OCI-M2 (cell line): Measurements from ENCODE around the gene ZBTB16.

Experiments used
- DNase-seq: peaks from one replicate; lab custom pipeline; 2025; ENCODE audit not compliant: unreplicated experiment; lab: John Stamatoyannopoulos, UW

The ZBTB16 gene

DNA sequence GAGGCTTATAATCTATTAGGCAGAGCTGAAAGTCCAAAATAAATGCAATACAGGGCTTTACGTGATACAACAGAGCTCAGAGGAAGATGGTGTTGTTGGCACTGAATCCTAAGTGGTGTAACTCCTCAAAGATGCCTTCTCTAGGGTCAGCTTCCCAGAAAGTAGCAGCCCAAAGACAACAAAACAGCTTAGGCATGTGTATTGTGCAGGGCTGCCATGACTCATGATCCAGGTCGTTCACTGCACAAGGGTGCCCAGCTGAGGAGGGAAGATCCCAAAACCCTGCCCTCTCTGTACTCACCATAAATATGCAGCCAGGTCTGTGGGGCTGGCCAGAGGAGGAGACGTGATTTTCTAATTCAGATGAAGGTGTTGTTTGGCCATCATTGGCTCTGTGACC is 177.3 kb downstream of the ZBTB16 start:
- no peak for DNase-seq

DNA sequence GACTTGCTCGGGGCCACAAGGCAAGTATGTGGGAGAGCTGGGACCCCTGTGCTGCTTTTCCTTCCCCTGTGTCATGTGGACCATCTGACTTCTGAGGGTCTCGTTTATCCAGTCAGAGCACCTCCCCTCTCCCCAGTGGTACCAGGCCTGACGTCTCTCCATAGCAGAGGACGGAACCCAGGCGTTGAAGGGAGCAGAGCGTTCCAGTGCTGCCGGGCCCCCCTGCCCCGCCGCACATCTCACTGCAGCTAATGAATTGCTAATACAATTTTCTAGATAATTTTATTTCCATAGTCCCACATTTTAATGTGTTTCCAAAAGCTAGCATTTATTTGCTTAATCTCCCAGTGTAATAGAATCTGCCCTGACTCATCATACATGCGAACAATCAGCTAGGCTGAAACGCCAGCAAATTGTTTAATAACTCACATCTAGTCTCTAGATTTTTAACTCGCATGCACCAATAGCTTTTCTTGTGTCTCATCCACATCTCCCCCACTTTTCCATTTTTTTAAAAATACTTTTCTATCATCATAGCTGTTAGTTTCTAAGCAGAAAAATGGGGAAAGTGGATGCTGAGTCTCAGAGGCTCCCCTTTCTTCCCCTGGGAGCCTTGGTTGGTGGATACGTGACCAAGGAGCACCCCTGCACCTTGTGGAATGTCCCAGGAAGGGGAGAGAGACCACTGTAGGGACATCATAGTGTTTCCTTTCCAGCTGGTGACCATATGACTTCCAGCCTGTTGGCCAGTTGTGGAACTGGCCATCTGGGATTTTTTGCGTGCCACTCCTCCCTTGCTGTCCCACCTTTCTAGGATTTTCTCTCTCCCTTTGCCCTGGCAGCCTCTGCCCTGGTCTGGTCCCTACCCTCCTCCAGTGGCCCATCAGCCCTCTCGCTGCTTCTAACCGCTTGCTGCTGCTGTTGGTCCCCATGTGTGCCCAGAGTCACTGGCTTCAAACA is 178.1 kb downstream of the ZBTB16 start:
- no peak for DNase-seq

DNA sequence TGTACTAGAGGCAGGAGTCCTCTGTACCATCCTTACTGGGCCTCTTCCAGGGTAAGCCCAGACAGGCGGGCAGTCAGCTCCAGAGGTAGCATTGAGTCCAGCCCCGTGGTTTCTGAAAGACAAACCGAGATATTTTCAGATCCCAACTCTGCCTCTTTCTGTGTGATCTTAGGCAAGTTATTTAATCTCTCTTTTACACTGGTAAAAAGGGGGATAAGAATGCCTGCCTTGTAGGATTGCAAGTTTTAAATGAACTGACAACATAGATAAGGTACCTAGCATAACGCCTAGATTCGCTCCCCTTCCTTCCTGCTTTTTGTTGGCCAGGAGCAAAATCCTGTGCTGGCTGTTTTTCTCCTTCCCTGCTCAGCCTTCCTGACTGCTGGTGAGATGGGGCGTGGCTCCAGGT is 180.2 kb downstream of the ZBTB16 start:
- DNase-seq, result peak; percentile 78

DNA sequence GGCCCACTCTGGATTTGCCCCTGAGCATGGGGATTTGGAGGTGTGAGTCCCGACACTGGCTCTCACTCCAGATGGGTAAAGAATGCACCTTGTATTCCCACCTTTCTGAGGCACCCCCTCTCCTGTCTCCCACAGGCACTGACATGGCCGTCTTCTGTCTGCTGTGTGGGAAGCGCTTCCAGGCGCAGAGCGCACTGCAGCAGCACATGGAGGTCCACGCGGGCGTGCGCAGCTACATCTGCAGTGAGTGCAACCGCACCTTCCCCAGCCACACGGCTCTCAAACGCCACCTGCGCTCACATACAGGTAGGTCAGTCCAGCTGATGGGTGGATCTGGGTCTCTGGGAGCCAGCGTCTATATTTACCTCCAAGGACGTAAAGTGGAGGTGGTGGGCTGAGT is 182.5 kb downstream of the ZBTB16 start:
- no peak for DNase-seq

DNA sequence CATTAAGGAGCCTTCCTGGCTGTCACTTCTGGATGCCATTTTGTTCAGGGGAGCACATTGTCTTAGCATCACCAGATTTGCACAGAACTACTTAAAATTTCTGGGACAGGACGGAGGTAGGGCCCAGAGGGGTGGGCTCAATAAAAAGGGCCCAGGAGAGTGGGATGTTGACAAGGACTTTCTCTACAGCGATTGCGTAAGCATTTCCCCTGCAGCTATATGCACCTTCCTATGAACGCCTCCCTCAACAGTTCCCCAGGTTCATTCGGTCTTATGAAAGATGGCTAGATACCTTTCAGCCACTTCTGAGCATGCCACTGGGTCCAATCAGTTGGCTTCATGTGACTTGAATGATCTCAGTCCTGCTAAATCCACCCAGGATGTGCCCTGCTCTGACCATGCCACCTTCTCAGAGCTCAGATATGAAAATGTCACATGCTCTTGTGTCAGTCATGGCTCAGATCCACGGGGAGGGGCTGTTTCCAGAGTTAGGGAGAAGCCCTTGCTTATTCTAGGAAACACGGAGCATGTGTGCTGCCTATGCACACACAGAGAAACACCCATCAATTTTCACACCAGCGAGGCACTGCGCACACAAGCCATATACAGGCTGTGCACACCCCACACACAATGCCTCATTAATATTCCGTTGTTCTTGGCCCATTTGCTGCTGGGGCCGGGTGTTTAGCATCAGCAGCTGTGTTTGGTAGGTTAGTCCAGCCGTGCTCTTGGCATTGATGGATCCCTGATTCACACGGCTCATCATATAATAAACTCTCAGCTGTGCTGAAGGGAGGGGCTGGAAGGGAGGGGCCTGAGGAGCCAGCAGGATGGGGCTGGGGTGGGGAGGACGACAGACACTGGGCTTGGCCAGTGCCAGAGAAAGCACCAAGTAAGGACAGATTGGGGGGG is 184.2 kb downstream of the ZBTB16 start:
- DNase-seq, result no peak

DNA sequence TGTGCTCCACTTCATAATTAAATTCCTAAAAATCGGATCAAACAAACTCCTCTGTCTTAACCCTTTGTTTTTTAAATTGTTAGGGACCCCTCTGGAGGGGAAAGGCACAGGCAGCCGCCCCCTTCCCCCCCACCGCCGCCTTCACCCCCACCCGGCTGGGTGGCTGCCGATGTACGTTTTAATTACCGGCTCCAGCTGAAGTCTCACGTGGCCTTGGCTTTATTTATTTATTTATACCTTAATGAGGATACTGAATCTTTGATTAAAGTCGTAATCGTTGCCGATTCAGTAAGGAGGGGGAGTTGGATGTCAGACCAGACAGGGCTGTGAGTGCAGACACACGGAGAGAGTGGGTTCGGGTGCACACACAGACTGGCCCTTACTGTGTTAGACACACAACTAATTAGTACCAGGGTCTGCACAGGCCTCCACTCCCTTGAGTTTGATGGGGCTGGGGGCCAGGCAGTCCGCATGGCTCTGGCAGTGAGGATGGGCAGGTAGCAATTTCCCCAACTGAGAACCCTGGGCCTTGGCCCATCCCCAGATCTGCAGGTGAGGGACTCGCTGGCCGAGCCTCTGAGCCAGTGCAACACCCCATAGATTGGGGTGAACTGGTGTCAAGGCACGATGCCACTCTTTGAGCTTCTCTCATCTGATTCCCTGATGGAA is 185.3 kb downstream of the ZBTB16 start:
- DNase-seq, result no peak

DNA sequence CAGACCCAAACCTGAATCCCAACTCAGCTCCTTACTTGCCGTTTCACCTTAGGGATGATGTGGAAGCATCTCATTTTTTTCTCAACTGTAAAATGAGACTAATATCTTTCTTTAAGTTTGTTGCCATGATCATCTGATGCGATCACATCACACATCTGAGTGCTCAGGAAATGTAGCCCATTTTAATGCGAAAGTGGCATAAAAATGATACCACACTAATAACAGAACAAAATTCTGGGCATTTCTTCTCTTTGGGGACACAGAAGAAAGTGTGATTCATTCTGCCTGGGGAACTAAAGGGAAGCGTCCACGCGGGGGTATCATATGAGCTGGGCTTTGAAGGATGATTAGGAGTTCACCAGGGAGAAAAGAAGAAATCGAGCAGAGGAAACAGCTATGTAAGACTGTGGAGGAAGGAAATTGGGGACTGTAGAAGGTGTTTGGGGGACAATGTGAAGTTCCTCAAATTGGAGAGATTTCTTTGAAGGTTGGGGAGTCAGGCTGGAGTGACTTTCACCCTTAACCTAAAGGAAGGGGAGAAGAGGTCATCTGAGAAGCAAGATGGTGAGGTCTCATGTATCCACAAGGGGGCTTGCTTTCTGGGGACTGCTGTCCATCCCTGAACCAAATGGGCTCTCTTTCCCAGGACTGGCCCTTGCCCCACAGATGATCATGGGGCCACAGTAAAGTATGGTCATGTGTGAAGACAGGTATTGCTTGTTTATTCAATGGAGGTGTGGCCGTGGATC is 187.0 kb downstream of the ZBTB16 start:
- DNase-seq, result no peak

DNA sequence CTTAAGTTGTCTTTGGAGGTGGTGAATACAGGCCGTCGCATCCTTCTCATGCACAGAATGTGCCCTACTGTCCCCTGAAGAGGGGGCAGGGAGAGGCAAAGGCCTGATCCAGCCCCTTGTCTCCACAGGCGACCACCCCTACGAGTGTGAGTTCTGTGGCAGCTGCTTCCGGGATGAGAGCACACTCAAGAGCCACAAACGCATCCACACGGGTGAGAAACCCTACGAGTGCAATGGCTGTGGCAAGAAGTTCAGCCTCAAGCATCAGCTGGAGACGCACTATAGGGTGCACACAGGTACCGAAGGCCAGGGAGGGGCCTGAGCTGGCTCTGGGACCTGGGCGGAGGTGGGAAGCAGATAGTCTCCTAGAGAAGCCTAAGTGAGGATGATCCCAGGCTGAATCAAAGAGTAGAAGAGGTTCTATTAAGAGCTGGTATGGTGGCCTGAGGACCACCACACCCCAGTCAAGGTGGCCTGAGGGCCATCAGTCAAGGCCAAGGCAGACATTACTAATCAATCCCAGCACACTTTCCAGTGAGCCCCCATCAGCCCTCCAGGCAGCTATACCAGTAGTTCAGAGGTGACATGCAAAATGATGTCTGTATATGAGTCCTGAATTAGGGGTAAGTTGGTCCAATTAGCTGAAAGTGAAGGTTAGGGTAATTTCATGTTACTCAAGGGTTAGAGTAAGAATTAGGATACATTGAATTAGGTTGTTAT is 187.7 kb downstream of the ZBTB16 start:
- DNase-seq, result no peak

DNA sequence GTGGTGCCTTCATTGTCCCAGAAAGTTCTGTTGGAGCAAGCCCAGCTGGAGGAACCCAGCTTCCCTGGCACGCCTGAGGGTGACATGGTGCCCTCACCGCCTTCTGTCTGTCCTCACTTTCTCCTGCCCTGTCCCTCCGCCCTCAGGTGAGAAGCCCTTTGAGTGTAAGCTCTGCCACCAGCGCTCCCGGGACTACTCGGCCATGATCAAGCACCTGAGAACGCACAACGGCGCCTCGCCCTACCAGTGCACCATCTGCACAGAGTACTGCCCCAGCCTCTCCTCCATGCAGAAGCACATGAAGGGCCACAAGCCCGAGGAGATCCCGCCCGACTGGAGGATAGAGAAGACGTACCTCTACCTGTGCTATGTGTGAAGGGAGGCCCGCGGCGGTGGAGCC is 190.7 kb downstream of the ZBTB16 start:
- DNase-seq, result no peak

DNA sequence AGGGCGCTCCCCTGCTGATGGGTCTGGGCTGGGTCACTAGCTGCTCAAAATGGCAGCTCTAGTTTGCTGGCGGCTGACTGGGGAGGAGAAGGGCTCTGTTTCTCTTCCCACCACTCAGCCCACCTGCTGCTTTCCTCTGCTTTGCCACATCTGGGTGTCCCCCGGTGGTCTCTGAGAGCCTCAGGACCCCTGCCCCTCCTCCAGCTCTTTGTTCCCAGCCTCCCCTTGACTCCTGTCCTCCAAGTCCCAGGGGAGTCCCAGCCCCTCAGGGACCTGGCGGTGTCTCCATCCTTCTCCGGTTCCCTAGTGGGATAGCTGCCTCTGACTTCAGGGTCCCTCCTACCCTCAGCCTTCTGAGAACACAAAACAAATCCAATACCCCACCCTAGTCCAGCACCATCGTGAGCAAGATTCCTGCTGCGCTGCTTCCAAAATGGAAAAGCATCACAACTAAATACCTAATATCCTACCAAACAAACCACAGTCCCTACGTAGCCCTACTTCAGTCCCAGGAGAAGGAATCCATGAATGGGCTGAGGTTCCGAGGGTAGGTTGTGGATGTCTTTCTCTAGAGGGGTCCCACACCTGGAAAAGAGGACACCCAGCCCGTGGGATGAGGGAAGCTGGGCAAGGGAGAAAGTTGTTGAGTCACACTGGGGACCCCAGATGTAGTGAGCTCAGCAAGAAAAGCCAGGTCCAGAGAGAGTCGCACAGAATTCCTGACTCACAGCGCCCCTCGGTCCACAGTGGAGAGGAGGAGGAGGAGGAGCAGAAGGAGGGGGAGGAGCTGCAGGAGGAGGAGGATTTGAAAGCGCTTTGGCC is 191.7 kb downstream of the ZBTB16 start:
- DNase-seq, result no peak

DNA sequence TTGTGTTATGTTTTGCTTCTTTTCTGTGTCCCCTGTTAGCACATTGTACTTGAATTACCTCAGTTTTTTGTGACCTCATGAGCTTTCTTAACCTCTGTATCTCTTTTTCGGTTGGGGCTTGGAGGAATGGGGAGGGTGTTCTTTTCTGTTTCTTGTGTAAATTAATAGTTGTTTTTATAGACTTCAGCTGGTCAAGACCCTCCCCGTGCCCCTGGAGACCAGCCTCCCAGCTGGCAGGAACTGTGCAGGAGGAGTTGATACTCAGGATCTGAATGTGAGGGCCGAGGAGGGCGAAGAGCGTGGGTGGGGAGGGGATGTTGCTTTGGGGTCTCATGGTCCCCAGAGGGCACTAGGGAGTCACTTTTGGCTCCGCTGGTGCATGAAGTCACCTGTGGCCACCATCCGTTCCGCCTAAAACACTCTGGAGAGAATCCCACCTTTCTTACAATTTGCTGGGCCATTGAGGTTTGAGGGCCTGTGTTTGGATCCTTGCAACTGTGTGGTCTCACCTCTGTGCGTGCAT is 192.4 kb downstream of the ZBTB16 start:
- no peak for DNase-seq

DNA sequence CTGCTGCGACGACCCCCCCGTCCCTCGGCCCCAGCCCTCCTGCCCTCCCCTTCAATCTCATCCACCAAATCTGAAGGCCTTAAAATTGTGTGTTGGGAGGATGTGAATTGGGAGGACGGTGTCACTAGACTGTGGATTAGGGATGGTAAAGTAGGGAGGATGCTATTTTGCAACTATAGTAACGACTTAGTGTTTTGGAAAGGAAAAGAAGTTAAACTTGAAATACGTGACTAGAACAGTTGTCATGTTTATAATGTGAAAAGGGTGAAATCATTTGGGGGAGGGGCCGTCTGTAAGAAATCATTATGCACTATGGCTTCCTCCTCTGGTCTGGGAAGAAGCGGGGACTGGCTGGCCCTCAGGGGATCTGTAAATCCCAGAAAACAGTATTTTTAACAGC is 193.3 kb downstream of the ZBTB16 start:
- DNase-seq, result no peak

DNA sequence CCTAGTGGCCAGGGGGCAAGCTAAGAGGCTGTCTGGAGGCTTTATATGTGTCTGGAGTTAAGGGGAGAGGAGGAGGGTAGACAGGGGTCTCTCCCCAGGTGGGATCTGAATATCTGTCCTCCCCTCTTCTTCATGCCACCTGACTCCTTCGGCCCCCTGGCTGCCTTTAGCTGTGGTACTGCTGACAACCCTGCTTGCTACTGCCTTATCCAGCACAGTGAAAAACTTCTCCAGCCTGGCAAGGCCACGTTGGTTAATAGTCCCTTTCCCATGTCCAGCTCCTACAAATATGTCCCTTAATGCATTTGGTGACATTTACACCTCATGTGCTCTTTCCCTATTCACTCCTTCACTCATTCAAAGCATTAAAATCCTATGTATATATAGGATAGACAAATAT is 194.3 kb downstream of the ZBTB16 start:
- DNase-seq, result no peak

DNA sequence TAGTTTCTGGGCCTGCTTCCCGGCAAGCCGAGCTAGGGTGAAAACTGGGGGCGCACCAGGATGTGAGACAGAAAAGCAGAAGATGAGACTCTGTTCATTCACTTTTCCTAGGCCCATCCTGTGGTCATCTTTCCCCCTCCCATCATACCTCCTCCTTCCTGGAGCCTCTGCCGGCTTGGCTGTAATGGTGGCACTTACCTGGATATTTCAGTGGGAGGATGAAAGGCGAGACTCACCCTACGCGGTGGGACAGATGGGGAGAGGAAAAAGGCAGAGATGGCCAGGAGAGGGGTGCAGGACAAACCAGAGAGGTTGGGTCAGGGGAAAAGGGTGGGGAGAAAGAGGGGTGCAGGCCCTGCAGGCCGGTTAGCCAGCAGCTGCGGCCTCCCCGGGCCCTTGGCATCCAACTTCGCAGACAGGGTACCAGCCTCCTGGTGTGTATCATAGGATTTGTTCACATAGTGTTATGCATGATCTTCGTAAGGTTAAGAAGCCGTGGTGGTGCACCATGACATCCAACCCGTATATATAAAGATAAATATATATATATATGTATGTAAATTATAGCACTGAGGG is 195.1 kb downstream of the ZBTB16 start:
- no peak for DNase-seq

DNA sequence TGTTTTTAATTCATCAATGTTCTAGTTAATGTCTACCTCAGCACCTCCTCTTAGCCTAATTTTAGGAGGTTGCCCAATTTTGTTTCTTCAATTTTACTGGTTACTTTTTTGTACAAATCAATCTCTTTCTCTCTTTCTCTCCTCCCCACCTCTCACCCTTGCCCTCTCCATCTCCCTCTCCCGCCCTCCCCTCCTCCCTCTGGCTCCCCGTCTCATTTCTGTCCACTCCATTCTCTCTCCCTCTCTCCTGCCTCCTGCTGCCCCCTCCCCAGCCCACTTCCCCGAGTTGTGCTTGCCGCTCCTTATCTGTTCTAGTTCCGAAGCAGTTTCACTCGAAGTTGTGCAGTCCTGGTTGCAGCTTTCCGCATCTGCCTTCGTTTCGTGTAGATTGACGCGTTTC is 195.8 kb downstream of the ZBTB16 start:
- no peak for DNase-seq

DNA sequence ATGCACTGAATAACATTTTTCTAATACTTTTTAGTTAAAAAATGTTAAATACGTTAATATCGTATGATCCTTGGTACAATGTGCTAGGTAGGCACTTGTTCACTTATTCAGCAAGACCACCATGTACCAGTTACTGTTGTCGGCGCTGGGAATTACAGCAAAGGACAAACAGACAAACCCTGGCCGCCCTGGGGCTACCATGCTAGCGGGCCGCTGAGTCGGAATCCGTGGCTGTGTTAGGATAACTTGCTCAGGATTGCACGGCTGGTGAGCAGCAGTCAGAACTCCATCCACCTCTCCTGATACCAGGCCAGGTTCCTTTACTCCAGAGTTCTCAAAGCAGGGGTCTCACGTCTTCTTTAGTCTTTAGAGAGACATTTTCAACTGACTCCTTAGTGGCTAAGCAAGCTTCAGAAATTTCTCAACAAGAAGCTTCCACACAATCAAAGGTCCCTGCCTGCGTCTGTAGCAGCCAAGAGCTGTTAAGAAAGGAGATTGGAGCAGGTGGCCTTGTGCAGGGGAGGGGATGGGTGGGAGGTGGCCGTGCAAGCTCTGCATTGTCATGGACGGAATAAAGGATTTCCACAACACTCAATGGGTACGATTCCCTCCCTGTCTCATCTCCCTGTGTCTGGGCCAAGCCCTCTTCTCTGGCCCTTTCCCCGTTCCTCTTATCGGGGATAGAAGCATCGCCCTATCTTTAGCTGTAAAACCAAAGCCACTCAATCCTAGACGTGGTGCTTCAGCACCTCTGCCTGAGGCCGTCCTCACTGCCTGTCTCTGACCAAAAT is 196.9 kb downstream of the ZBTB16 start:
- no peak for DNase-seq

DNA sequence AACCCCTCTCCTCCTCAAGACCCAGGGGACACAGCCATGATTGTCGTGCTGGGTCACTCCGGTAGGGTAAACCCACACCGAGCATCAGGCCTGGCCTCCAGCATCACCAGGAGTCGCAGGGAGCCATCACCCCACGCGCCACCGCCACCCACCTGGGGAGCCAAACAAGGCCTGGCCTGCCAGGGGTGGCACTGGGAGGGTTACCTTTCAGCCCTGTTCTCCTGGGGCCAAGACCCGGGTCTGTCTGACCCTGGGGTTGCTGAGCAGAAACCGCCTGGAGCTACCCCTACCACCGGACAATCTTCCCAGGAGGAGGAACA is 197.4 kb downstream of the ZBTB16 start:
- DNase-seq, result no peak
